K562 (cell line): ENCODE data around the gene RGS5.

Experiments used
- EP300 ChIP-seq: IDR thresholded peaks from 2 replicates; pipeline ENCODE4 v1.6.1; 2012; ENCODE audit warnings: low read length, improper control_type of control experiment
- HNRNPLL ChIP-seq: fragments of 200-400 bp; formaldehyde crosslinking; IDR thresholded peaks from 2 replicates; pipeline ENCODE4 v1.6.1; 2017; ENCODE audit warnings: low read length, low read depth, mild to moderate bottlenecking; ENCODE audit not compliant: poor library complexity, severe bottlenecking
- ILF3 ChIP-seq: fragments of 450-650 bp; IDR thresholded peaks from 2 replicates; pipeline ENCODE4 v1.6.1; 2018; ENCODE audit warnings: antibody characterized with exemption, mild to moderate bottlenecking, moderate library complexity, borderline replicate concordance
- MTA3 ChIP-seq: fragments of 450-650 bp; formaldehyde crosslinking; IDR thresholded peaks from 2 replicates; pipeline ENCODE4 v1.6.1; 2017; ENCODE audit warnings: mild to moderate bottlenecking, borderline replicate concordance
- ZNF766 ChIP-seq: fragments of 200-800 bp; sonication (Bioruptor generic); conservative IDR thresholded peaks from 2 replicates; pipeline ENCODE4 v1.6.1; 2016; ENCODE audit warnings: missing genetic modification characterization, missing compliant biosample characterization
- TF ChIP-seq, protein P1 (sequence below), 3 experiments: IDR thresholded peaks in 2 of 3; conservative IDR thresholded peaks in 1 of 3; 2 replicates each; pipeline ENCODE4 v1.5.1; 2011 to 2012; ENCODE audit warnings: low read length in 3 of 3, mild to moderate bottlenecking in 3 of 3, control low read depth in 2 of 3, improper control_type of control experiment in 1 of 3, inconsistent platforms in 1 of 3, low read depth in 1 of 3, mixed read lengths in 1 of 3, moderate library complexity in 1 of 3; ENCODE audit not compliant: insufficient read depth in 2 of 3
- TF ChIP-seq, protein P2 (sequence below): IDR thresholded peaks from 3 replicates; pipeline ENCODE4 v1.6.1; 2011; ENCODE audit warnings: borderline replicate concordance, mild to moderate bottlenecking; ENCODE audit not compliant: insufficient read length, insufficient read depth

DNA sequence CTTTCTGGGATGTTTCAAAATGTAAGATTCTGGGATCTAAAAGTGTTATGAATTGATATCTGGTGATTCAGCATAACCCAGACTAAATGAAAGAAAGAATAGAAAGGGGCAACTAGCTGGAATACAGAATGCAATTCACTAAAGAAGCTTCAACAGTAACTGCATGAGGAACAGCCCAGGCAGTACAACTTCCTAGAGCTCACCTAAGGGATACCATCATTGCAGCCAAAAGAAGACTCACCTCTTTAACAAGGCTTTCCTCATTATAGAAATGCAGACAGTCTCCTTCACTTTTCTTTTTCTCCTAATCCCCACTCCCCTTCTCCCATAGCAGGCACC lies 6.3 kb downstream of the RGS5 start:
- TF ChIP-seq ILF3 (no peak), EP300 (no peak), MTA3 (no peak), ZNF766 (no peak), HNRNPLL (no peak)
- TF ChIP-seq, protein P1, sequence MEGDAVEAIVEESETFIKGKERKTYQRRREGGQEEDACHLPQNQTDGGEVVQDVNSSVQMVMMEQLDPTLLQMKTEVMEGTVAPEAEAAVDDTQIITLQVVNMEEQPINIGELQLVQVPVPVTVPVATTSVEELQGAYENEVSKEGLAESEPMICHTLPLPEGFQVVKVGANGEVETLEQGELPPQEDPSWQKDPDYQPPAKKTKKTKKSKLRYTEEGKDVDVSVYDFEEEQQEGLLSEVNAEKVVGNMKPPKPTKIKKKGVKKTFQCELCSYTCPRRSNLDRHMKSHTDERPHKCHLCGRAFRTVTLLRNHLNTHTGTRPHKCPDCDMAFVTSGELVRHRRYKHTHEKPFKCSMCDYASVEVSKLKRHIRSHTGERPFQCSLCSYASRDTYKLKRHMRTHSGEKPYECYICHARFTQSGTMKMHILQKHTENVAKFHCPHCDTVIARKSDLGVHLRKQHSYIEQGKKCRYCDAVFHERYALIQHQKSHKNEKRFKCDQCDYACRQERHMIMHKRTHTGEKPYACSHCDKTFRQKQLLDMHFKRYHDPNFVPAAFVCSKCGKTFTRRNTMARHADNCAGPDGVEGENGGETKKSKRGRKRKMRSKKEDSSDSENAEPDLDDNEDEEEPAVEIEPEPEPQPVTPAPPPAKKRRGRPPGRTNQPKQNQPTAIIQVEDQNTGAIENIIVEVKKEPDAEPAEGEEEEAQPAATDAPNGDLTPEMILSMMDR (IDR thresholded peaks at IDR 0.05 in 2 of 3, conservative IDR thresholded peaks at IDR 0.05 in 1 of 3; ENCODE audit: insufficient read depth in 2 of 3, low read depth in 1 of 3, low read length in 3 of 3) = no peak
- TF ChIP-seq, protein P2, sequence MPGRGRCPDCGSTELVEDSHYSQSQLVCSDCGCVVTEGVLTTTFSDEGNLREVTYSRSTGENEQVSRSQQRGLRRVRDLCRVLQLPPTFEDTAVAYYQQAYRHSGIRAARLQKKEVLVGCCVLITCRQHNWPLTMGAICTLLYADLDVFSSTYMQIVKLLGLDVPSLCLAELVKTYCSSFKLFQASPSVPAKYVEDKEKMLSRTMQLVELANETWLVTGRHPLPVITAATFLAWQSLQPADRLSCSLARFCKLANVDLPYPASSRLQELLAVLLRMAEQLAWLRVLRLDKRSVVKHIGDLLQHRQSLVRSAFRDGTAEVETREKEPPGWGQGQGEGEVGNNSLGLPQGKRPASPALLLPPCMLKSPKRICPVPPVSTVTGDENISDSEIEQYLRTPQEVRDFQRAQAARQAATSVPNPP = no peak
